ENCODE results near the gene CXCL16.

Gene CXCL16, protein sequence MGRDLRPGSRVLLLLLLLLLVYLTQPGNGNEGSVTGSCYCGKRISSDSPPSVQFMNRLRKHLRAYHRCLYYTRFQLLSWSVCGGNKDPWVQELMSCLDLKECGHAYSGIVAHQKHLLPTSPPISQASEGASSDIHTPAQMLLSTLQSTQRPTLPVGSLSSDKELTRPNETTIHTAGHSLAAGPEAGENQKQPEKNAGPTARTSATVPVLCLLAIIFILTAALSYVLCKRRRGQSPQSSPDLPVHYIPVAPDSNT

DNA sequence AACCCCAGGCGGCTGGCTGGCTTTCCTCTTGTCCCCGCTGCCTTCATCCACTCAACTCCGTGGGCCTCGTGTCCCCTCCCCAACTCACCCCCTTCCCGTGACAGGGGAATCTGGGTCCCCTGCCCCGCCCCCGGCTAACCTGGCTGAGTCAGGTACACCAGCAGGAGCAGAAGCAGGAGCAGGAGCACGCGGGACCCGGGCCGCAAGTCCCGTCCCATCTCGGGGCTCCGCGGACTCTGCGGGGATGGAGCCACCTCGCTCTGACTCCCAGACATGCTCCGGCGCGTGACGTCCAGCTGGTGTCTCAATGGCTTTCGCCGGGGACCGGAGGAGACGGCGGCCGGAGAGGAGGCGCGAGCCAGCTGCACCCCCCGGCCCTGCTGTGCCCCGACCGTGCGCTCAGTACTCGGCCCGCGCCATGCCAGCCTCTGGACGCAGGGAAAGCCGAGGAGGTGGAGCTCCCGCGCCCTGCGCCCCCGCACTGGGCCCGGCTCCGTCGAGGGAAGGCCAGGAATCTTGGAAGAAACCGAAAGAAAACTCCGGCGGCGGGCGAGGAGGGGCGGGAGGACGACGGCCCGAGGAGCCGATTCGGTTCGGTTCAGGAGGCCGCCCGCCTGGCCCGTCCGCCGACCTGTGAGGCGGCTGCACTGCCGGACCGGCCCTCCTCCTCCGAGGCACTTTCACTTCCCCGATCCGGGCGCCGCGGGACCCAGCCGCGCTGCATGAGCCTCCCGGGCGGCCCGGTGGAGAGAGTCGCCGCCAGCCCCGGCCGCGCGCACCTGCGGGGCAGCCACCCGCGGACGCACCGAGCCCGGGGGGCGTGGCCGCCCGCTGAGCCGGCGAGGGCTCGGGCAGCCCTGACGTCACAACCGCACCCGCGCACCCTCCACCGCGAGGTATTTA, at the start of gene CXCL16, which contains the start of gene ZMYND15:
CXCL16 (minus strand) TSS at position 807 of the 903 bp plus-strand sequence; CDS start at position 218, 589 bp downstream.
ZMYND15 (plus strand) TSS at position 712 of the 903 bp plus-strand sequence. CDS start 716 bp downstream, outside the sequence.
- DNase-seq: peak; percentile 86

DNA sequence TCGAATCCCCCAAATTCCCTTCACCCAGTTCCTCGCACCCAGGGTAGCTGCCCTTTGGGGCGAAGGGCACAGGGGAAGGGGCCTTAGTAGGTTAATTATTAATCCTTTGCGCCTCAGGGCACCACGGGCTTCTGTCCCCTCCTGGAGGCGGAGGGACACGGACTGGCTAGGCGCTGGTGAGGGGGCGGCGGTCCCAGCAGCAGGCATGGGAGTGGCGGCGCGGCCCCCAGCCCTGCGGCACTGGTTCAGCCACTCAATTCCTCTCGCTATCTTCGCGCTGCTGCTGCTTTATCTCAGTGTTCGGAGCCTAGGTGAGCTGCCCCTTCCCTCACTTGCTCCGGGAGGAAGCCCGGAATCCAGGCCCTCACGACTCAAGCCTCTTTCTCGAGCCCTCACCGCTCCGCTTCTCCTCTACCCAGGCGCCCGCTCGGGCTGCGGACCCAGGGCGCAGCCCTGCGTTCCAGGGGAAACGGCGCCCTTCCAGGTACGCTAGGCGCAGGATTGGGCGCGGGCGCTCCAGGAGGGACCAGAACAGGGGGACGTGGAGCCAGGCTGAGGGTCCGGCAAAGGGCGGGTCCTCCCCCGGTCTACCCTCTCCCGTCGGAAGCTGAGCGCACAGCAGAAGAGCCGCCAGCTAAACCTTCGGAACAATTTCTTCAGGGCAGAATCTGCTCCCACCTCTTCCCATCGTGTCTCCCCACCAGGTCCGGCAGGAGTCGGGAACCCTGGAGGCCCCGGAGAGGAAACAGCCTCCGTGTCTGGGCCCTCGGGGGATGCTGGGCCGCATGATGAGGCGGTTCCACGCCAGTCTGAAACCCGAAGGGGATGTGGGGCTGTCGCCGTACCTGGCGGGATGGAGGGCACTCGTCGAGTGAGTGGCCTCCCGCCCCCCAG, 49.3 kb upstream of the CXCL16 start, which contains the start of gene GLTPD2:
GLTPD2 (plus strand) TSS at position 158 of the 894 bp plus-strand sequence; CDS start at position 206, 48 bp downstream.
- DNase-seq: no peak

DNA sequence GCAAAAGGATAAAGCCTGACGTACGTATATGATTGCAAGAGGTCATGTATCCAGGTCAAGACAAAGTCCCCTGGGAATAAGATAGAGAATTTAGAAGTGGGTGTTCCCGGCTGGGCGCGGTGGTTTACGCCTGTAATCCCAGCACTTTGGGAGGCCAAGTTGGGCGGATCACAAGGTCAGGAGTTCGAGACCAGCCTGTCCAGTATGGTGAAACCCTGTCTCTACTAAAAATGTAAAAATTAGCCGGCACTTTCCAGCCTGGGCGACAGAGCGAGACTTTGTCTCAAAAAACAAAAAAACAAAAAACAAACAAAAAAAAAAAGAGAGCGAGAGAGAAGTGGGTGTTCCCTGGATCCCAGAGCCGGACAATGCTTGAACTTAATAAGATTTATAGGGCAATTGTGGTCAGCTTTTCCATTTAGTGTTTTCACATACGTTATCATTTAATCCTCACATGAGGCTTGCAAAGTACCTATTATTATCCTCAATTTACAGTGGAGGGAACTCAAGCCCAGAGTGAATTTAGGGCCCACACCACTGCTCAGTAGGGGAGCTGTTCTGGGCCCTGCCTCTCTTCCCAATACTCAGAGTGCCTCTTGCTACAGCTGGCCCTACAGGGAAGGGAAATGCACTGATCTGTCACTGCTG, 48.6 kb upstream of the CXCL16 start:
- DNase-seq: no peak

DNA sequence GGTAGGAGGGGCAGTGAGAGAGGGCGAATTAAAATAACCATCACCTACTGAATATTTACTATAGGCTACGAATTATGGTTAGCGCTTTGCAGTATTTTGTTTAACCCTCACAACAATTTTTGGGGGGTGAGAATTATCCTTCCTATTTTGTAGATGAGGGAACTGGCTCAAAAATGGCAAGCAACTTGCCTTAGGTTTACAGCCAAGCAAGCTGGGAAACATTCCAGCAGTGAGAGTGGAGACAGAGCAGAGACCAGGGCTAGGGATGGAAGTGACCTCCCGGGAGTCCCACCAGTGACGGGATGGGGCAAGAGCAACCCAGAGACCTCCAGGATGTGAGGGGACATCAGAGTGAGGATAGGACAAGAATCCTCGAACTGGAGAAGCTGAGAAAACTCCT, 46.8 kb upstream of the CXCL16 start:
- DNase-seq: no peak

DNA sequence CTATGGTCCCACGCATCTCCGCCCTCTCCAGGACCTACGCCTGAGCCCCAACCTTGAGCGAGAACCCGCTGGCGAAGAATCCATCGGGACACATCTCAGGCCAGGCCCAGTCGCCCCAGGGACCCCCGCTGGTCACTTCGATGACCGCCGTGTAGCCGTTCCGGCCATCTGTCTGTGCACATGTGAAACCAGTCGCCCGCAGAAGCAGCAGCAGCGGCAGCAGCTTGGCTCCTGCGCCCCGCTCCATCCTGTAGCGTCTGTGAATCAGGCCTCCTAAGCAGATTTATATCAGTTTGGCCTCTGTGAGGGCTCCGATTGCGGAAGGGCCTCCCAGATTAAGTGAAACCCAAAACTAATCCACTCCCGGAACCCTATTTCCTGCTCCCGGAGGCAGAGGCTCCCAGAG, 46.4 kb upstream of the CXCL16 start, which contains the start of gene VMO1:
VMO1 (minus strand) TSS at position 259 of the 406 bp plus-strand sequence; CDS start at position 247, 12 bp downstream.
- no peak for DNase-seq

DNA sequence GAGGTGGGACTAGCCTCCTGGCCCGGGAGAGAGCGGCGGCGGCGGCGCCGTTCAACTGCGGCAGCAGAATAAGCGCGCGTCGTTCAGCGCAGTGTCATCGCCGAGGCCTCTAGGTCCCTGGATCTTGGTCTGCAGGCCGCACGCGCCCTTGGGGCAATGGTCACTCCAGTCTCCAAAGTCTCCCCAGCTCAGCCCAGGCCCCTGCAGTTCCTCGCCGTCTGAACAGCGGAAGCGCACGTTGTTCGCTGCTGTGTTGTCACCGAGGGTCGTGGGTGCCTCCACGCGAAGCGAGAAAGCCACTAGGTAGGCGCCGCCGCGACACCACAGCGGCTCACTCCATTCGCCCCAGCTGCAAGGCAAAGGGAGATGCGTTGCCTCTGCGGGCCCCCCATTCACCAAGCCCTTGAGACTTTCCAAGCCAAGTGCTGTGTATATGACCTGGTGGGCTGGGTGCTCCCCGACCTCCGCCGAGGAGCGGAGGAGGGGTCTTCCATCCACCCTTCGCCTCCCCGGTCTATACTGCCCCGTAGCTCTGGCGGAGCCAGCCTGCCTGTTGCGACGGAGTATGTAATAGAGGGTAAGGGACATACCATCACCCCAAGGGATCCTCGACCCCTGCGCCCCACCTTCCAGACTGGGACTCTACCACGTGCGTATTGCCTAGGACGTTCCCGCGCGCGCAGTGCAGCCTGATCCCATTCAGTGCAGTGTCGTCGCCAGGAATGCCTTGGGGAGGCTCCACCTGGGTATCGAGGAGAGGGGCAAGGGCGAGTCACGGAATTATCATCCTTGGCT, 45.8 kb upstream of the CXCL16 start:
- no peak for DNase-seq

DNA sequence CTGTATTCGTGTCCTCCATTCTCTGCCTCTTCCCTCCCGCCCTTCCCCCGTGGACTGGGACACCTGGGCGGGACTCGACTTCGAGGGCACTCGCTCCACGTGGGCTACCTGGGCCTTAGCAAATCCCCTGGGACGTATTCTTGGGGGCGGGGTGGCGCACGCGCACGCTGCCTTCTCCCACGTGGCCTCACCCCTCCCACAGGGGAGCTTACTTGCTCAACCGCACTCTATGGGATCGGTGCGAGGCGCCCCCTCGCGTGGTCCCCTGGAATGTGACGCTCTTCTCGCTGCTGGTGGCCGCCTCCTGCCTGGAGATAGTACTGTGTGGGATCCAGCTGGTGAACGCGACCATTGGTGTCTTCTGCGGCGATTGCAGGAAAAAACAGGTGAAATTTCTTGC, 42.9 kb upstream of the CXCL16 start:
- DNase-seq: no peak

DNA sequence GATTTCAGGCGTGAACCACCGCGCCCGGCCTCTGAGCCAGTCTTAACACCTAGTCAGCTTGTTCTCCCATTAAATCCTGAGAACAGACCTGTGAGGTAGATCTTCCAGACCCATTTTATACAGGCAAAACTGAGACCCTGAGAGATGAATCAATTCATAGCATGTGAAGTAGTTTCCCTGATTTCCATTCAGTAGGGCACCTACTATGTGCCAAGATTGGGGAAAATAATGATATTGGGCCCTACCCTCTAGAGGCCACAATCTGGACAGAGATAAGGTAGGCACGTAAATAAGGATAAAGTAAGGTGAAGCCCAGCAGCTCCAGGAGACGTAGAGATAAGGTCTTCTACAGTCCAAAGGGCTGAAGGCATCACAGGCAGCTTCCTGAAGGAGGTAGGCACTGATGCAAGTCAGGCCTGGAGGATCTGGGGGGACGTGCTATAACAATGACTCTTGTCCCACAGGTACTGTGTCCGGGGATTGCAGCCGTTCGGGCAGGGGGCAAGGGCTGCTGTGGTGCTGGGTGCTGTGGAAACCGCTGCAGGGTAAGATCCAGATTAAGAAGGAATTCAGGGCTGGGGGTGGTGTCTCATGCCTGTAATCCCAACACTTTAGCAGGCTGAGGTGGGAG, 40.7 kb upstream of the CXCL16 start:
- no peak for DNase-seq

DNA sequence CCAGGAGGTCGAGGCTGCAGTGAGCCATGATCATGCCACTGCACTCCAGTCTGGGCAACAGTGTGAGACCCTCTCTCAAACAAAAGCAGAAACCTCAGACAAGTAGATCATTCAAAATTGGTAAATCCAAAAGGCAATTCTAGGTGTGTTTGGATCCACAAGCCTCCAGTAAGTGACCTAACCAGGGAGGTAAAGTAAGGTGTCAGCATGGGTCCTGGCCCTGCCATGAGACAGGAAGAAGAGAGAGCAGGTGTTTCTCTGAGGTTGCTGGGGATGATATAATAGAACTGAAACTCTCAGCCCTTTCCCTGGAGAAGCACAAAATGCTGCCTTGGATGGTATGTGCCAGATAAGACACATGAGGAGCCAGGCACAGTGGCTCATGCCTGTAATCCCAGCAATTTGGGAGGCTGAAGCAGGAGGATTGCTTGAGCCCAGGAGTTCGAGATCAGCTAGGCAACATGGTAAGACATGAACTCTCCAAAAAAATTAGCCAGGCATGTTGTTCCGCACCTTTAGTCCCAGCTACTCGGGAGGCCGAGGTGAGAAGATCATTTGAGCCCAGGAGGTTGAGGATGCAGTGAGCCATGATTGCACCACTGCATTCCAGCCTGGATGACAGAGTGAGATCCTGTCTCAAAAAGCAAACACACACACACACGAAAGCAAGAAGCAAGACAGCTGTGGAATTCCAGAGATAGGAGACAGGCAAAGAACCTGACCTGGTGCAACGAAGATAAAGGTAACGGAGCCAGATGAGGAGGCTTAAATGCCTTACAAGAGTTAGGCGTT, 38.4 kb upstream of the CXCL16 start:
- no peak for DNase-seq

DNA sequence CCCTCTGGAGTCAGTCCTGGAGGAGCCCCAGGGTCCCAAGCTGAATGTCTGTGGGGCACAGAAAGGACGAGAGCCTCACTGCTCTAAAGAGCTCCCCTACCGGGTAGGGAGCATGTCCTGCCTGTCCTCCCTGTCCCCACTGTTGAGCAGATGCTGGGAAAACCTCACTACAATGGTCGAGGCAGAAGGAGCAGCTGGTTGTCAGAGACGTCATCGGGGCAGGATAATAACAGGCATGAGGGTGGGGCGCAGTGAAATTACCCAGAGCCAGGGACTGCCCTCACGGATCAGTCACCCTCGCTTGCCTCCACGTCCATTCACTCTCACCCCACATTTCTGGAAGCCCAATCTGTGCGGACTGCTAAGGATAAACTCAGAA, 32.5 kb upstream of the CXCL16 start:
- no peak for DNase-seq

DNA sequence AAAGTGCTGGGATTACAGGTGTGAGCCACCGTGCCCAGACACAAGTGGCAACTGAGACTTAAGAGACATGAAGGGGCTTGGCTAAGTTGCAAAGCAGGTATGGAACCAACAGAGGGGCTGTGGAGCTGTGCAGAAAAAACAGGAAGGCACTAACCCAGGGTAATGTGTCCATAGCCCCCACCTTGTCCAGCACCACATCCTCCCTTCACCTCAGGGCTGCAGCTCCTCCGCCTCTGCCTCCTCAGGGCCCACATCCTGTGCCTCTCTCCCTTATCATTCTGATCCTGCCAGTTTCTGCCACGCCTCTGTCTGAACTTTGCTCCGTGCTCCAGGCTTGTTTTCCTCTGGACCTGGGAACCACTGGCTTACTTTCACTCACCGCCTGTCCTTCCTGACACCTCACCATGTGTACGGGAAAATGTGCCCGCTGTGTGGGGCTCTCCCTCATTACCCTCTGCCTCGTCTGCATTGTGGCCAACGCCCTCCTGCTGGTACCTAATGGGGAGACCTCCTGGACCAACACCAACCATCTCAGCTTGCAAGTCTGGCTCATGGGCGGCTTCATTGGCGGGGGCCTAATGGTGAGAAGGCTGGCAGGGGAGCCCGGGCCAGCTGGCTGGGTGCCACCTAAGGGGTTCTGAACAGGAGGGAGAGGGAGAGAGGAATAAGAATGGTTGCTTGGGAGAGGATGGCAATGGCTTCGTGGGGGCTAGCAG, 31.9 kb upstream of the CXCL16 start, which contains the start of gene TM4SF5:
TM4SF5 (plus strand) TSS at position 368 of the 716 bp plus-strand sequence; CDS start at position 405, 37 bp downstream.
- no peak for DNase-seq

DNA sequence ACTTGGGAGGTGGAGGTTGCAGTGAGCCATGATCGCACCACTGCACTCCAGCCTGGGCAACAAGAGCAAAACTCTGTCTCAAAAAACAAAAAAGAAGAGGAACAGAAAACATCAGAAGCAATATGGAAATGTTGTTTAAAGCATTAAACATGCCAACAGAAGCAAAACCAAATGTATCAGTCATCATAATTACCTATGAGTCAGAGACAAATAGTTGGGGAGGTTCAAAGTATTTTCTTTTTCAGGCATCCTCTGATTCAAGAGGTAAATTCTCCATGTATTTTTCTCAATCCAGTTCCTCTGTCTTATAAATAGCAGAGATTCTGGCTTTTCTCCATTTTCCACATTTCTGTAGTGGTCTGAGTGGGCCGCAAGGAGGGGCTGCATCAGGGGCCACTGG, 29.9 kb upstream of the CXCL16 start:
- no peak for DNase-seq

DNA sequence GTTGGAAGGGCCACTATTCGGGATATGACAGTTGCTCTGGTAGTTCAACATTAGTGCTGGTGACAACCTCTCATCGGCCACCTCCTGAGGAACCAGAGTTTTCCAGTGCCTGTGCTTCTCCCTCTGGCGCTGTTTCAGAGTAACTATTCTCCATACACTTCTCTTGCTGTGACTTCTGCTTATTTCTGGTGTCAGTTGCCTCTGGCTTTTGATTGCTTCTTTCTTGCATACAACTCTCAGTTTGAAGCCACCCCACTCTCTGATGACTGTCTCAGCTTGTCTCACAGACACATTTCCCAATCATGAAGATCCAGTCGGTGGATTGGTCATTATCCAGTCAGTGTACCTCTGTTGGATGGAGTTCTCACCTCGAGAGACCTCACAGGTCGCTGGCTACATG, 28.6 kb upstream of the CXCL16 start:
- DNase-seq: no peak

DNA sequence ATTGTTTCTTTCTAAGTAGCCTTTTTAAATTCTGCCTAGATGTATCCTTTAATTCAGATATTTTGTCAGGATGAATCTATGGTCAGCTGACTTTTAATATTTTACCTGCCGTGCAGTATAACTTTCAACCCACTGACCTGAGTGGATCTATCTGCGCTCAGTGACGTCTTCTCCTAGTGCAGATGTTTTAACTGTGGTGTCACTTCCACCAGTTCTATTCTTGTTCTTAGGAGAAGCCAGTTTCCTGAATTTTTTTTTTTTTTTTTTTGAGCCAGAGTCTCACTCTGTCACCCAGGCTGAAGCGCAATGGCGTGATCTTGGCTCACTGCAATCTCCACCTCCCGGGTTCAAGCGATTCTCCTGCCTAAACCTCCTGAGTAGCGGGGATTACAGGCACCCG, 27.0 kb upstream of the CXCL16 start:
- no peak for DNase-seq

DNA sequence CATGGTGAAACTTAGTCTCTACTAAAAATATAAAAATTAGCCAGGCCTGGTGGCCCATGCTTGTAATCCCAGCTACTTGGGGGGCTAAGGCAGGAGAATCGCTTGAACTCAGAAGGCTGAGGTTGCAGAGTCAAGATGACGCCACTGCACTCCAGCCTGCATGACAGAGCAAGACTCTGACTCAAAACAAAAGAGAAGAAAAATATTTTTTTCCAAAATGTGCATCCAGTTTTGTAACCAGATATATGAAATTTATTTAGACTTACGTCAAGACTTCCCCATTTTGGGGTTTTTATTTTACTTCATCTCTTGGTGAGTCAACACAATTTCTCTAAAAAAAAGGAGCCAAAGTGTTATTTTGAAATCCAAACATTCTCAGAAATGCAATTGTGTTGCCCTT, 26.5 kb upstream of the CXCL16 start:
- no peak for DNase-seq

DNA sequence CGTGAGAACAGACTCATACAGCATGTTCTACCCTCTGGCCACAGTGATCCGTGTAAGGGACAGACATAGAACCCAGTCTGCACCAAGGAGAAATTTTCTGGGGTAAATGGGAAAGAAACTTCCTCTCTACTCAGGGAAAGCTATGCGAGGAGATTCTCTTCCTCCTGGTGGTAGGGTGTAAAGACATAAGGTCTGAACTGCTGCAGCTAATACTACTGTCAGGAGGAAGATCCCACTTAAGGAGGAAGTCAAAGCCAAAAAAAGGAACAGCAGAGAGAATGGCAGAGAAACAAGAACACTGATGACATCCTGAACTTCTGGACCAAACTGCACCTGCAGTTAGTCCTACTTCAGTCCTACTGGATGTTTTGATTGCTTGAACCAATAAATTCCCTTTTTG, 24.9 kb upstream of the CXCL16 start:
- no peak for DNase-seq

DNA sequence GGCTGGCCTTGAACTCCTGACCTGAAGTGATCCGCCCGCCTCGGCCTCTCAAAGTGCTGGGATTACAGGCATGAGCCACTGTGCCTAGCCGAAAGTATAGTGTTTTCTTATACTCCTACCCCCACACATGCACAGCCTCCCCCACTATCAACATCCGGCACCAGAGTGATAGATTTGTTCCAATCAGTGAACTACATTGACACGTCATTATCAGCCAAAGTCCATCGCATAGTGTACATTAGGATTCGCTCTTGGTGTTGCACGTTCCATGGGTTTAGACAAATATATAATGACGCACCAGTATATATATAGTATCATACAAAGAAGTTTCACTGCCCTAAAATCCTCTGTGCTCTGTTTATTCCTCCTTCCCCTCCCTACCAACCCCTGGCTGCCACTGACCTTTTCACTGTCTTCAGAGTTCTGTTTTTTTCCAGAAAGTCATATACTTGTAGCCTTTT, 20.1 kb upstream of the CXCL16 start:
- no peak for DNase-seq

DNA sequence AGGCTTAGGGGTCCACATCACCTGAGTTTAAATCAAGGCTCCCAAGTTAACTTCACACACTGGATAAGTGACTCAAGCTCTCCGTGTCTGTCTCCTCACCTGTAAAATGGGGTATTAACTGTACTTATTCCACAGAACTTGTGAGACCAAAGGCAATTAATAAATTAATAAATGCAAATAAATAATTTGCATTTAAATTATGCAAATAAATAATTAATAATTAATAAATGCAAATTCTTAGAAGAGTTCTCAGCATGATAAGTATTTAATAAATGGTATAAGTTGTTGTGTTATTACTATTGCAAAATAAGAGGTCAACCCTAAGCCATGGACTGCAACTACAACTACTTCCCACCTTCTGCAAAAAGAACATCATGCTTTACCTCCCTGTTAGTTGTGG, 13.7 kb upstream of the CXCL16 start:
- DNase-seq: no peak

DNA sequence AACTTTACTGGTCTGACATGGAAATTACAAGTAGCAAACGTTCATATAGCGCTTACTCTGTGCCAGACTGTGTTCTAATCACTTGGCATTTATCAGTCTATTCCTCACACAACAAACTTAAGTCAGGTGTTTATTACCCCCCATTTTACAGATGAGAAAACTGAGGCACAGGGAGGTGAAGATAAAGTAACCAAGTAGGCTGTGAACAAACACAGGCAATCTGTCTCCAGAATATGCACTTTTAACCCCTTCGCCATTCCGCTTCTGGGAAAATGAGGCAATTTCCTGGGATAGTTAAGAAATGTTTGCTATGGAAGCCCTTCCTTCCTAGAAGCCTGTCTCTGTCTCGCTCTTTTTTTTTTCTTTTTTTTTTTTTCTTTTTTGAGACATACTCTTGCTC, 12.2 kb upstream of the CXCL16 start:
- DNase-seq: no peak
